Ammon's horn (tissue), 1 donor: ENCODE data around the gene TRAPPC2L.
"Not testable (repeated sequence)": the region's sequence is repeated elsewhere in the genome, so short reads cannot be mapped to it uniquely, and the experiment has no call there.

Experiments
- DNase-seq: peaks from one replicate; pipeline ENCODE4 v3.0.0-alpha.2; 2016; ENCODE audit warnings: low spot score

Gene TRAPPC2L

DNA sequence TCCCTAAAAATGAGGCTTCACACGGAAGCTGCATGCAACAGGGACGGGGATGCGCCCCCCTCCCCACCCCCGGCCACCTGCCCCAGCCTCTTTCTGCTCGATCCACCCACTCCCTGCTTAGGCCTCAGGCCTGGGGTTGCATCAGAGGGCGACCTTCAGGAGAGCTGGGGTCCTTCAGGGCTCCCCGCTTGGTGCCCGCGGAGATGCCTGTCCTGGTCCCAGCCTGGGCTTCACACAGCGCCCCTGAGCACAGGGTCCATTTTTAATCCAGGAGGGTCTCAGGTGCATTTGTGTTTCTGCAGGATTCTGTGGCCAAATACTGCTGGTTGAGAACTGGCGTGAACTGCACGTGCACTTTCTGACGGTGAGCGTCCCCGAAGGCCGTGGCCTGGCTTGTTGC is 37.8 kb upstream of the TRAPPC2L start:
- DNase-seq = no peak

DNA sequence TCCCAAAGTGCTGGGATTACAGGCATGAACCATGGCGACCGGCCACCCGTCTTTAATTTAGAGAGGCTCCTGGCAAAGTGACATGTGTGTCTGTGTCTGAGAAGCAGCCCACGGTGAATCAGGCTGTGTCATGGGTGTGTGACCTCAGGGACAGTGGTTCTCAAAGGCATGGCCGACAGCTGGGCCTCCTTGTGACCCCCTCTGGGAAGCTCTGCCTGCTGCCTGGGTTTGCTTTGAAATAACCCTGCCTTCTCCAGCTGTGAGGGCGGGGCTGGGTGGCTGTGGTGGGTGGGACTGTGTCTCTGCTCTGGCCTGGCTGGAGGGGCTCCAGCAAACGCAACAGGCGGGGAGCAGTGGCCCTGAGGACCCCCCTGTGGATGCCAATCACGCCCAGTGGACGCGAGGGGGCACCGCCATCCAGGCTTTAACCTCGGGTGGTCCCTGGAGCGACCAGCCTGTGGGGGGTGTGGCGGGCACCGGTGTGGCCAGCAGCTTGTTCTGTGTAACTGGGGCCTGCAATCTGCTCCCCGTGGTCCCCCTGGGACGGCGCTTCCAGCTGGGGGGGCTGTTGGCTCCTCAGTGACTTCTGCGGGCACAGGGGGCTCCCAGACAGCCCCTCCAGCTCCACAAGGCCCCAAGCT is 36.4 kb upstream of the TRAPPC2L start:
- DNase-seq = no peak

- no peak for DNase-seq
These were observed 35.6 kb upstream of the TRAPPC2L start for GRCh38 chr16:88821168-88821850.

DNA sequence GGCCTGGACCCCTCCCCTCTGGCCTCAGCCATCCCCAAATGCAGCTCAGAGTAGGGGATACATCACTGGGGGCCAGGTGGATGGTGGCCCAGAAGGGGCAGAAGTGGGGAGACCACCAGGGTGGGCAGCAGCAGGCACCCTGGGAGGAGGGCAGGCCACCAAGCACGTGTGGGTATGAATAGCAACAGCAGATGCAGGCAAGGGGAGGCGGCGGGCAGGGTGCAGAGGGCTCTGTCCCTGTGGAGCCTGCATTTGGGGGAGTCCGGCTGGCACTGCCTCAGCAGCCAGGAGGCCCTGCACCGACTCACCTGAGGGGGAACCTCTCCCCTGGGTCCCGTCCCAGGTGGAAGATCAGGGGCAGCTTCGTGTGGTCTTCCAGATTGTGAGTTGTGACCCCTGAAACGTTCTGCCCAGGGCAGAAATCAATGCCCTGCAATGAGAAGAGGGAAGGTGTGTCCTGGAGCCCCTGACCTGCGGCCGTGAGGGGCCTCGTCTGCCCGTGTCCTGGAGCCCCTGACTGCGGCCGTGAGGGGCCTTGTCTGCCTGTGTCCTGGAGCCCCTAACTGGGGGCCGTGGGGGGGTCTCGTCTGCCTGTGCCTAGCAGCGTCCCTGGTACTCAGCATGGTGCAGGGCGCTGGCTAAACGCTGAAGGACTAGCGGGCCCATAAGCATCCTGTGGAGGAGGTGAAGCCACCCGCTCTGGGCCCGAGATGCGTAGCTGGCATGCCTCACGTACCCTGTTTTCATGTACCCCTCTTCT is 34.5 kb upstream of the TRAPPC2L start:
- DNase-seq = no peak

GRCh38 chr16:88823646-88824045 is 33.3 kb upstream of the TRAPPC2L start:
- not testable (repeated sequence) for DNase-seq

DNA sequence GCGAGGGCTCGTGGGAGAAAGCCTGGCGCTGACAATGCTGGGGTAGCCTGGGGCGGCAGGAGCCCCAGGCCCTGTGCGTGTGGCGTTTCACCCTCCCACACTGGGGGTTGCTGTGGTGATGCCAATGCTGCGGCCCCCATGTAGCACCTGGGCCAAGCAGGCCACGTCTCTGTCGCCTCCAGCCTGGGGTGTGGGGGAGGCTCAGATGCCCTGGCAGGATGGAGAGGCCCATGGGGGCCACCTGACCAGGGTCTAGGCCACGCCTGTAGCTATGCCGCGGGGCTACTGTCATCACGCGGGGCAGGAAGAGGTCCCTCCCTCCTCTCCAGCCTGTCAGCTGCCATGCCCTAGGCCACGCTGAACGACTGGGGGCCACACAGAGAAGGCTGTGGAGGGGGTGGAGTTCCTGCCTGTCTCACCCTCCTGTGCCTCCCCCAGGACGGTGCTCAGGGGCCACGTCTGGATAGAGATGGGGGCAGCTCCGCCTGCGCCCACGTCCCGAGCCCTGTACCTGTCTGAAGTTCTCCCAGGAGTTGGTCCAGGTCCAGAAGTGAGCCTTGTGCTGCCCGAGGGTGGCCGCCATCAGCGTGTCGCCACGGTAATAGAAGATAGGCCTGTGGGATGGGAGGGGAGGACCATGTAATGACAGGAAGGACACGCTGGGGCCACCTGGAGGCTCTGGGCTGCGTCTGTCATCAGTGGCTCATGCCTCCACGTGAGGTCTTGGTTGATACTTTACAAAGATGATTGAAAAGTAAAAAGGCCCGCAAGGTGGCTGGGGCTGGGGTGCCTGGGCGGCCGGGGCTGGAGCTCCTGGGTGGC is 32.5 kb upstream of the TRAPPC2L start:
- no peak for DNase-seq

DNA sequence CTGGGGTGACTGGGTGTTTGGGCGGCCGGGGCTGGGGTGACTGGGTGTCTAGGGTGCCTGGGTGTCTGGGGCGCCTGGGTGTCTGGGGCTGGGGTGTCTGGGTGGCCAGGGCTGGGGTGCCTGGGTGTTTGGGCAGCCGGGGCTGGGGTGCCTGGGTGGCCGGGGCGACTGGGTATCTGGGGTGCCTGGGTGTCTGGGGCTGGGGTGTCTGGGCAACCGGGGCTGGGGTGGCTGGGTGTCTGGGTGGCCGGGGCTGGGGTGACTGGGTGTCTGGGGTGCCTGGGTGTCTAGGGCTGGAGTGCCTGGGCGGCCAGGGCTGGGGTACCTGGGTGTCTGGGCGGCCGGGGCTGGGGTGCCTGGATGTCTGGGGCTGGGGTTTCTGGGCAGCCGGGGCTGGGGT is 31.8 kb upstream of the TRAPPC2L start:
- DNase-seq = no peak

- DNase-seq = no peak
These were observed 30.7 kb upstream of the TRAPPC2L start for GRCh38 chr16:88826070-88826840.

GRCh38 chr16:88827727-88828126 is 29.2 kb upstream of the TRAPPC2L start:
- DNase-seq = no peak

GRCh38 chr16:88828711-88829110 is 28.2 kb upstream of the TRAPPC2L start:
- peak; percentile 34 for DNase-seq

GRCh38 chr16:88830258-88830657 is 26.7 kb upstream of the TRAPPC2L start:
- DNase-seq = no peak

DNA sequence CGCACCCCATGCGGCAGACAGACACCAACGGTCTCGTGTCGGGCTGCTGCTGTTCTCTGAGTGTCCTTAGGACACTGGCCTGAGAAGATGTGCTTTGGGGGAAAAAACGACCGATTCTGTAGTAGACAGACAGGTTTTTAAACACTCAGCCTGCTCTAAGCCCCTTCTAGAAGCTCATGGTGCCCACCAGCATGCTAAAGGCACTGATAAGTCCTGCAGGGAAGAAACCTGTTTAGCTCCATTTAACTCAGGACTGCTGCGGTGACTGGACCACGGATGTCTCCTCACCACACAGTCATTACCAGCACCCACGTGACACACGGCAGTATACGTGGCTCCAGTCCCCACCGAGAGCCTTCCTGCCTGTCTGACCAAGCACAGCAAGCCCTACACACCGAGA is 26.1 kb upstream of the TRAPPC2L start:
- DNase-seq = no peak

DNA sequence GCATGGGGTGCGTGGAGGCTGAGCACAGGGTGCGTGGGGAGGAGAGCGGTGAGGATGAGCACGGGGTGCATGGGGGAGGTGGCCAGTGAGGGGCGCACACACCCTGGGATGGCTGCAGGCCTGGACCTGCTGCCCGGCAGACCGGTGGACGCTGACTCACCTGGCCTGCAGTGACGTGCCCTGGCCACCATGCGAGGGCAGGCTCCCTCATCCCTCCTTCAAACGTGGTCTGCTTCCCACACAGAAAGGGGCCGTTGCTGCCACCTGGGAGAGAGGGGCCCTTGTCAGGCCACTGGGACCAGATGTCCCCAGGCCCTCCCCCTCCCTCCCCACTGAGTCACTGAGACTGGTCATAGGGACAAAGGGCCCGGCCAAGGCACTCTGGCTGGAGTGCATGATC is 25.1 kb upstream of the TRAPPC2L start:
- no peak for DNase-seq

GRCh38 chr16:88833086-88833485 is 23.8 kb upstream of the TRAPPC2L start:
- DNase-seq = no peak

- DNase-seq = no peak
These were observed 22.3 kb upstream of the TRAPPC2L start for GRCh38 chr16:88834670-88835069.

DNA sequence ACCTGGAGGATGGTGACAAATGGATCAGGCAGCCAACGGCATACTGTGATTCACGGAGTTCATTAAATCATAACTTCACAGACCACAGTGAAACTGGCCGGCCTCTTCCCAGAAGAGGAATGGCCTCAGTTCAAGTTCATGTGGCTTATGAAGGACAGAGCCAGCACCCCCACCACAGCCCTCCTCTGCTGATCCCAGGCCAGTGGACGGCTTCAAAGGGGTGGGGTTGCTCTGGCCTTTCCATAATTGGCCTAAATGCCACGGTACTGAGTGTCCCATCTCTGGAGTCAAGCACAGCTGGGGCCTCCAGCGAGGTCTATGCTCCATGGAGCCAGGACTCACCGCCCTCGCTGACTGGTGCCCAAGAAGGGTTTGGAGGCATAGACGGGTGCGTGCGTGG is 21.5 kb upstream of the TRAPPC2L start:
- no peak for DNase-seq

DNA sequence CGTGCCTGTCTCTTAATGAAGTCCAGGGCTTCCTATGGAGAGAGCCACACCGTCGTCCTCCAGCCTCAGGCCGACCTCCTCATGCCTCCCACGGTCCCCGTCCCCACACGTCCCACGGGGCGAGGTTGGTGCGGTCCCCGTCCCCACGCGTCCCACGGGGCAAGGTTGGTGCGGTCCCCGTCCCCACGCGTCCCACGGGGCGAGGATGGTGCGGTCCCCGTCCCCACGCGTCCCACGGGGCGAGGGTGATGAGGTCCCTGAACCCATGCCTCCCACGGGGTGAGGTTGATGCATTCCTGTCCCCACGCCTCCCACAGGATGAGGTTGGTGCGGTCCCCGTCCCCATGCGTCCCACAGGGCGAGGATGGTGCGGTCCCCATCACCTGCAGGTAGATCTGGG is 21.1 kb upstream of the TRAPPC2L start:
- no peak for DNase-seq

GRCh38 chr16:88836791-88837190 is 20.1 kb upstream of the TRAPPC2L start:
- no peak for DNase-seq

DNA sequence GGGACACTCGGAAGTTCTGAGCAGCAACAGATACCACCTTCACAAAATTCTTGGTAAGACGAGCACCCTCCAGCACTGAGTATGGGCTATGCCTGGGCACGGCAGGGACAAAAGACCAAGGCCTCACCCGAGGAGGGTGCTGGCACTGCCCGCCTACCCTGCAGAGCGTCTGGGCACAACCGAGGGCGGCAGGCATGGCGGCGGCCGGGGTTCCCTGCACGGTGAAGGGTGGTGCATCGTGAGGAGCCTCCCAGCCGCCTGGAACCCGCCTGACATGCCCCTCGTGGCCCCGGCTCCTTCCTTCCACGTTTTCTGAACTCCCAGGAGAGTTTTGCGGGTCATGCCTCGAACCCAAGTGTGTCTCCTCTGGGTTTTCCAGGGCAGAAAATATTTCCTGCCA is 19.1 kb upstream of the TRAPPC2L start:
- no peak for DNase-seq

GRCh38 chr16:88838566-88838965 is 18.4 kb upstream of the TRAPPC2L start:
- DNase-seq = no peak

GRCh38 chr16:88839026-88839529 is 17.8 kb upstream of the TRAPPC2L start:
- DNase-seq = no peak
